Measurements from ENCODE around the gene SLC26A1.

The SLC26A1 gene

GRCh38 chr4:1013225-1014073, 20.2 kb upstream of the SLC26A1 start:
- in situ Hi-C loops (cut with MboI; ENCODE audit: low sequenced_read_pairs): no loop called here

- in situ Hi-C loops (cut with MboI; ENCODE audit: low sequenced_read_pairs): no loop called here
Measured at GRCh38 chr4:1012034-1012739, 19.0 kb upstream of the SLC26A1 start.

- in situ Hi-C loops (cut with MboI; ENCODE audit: low sequenced_read_pairs): no loop called here
Measured at GRCh38 chr4:1011666-1012033, 18.4 kb upstream of the SLC26A1 start.

GRCh38 chr4:1011022-1011665, 17.9 kb upstream of the SLC26A1 start, which contains the start of gene FGFRL1:
Gene FGFRL1, plus strand, starts transcription at chr4:1011626. Its CDS starts 860 bp downstream, at chr4:1012486.
- in situ Hi-C loops (cut with MboI; ENCODE audit: low sequenced_read_pairs): no loop called here

GRCh38 chr4:1010395-1011021, 17.3 kb upstream of the SLC26A1 start:
- in situ Hi-C loops (cut with MboI; ENCODE audit: low sequenced_read_pairs): no loop called here

- in situ Hi-C loops (cut with MboI; ENCODE audit: low sequenced_read_pairs): no loop called here
Measured at GRCh38 chr4:1009542-1010394, 16.6 kb upstream of the SLC26A1 start.

- in situ Hi-C loops (cut with MboI; ENCODE audit: low sequenced_read_pairs): no loop called here
Measured at GRCh38 chr4:1008840-1009541, 15.8 kb upstream of the SLC26A1 start.

GRCh38 chr4:1006856-1007255, 13.7 kb upstream of the SLC26A1 start:
- in situ Hi-C loops (cut with MboI; ENCODE audit: low sequenced_read_pairs): no loop called here

- in situ Hi-C loops (cut with MboI; ENCODE audit: low sequenced_read_pairs): no loop called here
Measured at GRCh38 chr4:1004557-1005485, 11.6 kb upstream of the SLC26A1 start.

GRCh38 chr4:1004071-1004418, 10.8 kb upstream of the SLC26A1 start:
- in situ Hi-C loops (cut with MboI; ENCODE audit: low sequenced_read_pairs): no loop called here

GRCh38 chr4:1003271-1004070, 10.3 kb upstream of the SLC26A1 start:
- in situ Hi-C loops (cut with MboI; ENCODE audit: low sequenced_read_pairs): no loop called here

- in situ Hi-C loops (cut with MboI; ENCODE audit: low sequenced_read_pairs): no loop called here
Measured at GRCh38 chr4:1002631-1003251, 9.5 kb upstream of the SLC26A1 start.

- in situ Hi-C loops (cut with MboI; ENCODE audit: low sequenced_read_pairs): no loop called here
Measured at GRCh38 chr4:1002131-1002630, 9.0 kb upstream of the SLC26A1 start.

- in situ Hi-C loops (cut with MboI; ENCODE audit: low sequenced_read_pairs): no loop called here
Measured at GRCh38 chr4:1001561-1002130, 8.4 kb upstream of the SLC26A1 start.

GRCh38 chr4:1000686-1001260, 7.6 kb upstream of the SLC26A1 start:
- in situ Hi-C loops (cut with MboI; ENCODE audit: low sequenced_read_pairs): no loop called here

- in situ Hi-C loops (cut with MboI; ENCODE audit: low sequenced_read_pairs): no loop called here
Measured at GRCh38 chr4:999882-1000425, 6.8 kb upstream of the SLC26A1 start.
